Mucosa of stomach (tissue), 1 donor: ENCODE results near the gene KCTD17.

Source experiments
- H3K27me3 ChIP-seq: one replicate; pipeline ENCODE4 v1.7.0; 2013; ENCODE audit warnings: mild to moderate bottlenecking, low read length; ENCODE audit not compliant: control insufficient read depth, insufficient read depth
- H3K36me3 ChIP-seq: one replicate; pipeline ENCODE4 v1.7.0; 2013; ENCODE audit warnings: low read length; ENCODE audit not compliant: control insufficient read depth, insufficient read depth
- H3K4me1 ChIP-seq: one replicate; pipeline ENCODE4 v1.7.0; 2013; ENCODE audit warnings: mild to moderate bottlenecking, low read length; ENCODE audit not compliant: control insufficient read depth, insufficient read depth
- H3K4me3 ChIP-seq: one replicate; pipeline ENCODE4 v1.7.0; 2013; ENCODE audit warnings: low read length
- H3K9ac ChIP-seq: one replicate; pipeline ENCODE4 v1.7.0; 2013; ENCODE audit warnings: mild to moderate bottlenecking, low read length, moderate library complexity
- H3K9me3 ChIP-seq: one replicate; pipeline ENCODE4 v1.7.0; 2013; ENCODE audit warnings: mild to moderate bottlenecking, low read length, moderate library complexity; ENCODE audit not compliant: control insufficient read depth
- donor health status: Pancreatic carcinoma.

Gene KCTD17

DNA sequence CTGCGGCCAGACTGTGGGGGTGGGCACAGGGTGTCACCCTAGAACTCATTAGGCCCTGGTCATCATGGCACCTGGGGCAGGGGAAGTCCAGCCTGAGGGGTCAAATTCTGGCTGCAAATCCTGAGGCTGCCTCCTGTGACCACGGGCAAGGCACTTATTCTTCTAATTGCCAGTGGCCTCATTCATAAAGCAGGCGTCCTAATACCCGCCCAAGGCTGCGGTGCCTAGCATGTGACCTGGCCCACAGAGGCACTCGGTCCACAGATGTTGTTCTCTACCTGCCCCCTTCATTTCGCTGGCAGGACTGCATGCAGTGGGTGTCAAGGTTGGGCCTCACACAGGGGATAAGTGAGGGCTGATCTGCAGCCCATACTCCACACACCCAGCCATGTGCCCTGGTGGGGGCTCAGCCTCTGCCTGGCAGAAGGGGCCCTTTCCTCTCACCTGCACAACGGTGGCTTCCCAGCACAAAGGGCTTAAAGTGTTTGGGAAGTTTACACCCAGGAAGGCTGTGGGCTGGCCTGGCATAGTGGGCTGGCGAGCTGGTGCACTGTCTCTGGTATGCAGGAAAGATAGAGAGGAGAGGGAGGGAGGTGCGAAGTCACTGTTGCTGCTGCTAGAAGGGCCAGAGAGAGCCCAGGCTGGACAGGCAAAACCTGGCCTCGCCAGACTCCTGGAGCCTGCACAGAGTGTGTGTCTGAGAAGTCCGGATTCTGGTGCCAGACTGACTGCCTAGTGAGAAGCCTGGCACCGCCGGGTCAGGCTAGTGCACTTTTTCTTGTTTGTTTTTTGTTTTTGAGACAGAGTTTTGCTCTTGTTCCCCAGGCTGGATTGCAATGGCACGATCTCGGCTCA is 28.8 kb upstream of the KCTD17 start:
- Histone ChIP-seq H3K27me3 (no peaks in the 10 kb centered on the region), H3K36me3 (peaks cover 2% of the 10 kb centered on the region), H3K9me3 (no peaks in the 10 kb centered on the region), H3K9ac (peak overlapping the region; percentile 7), H3K4me1 (peaks cover 62% of the 10 kb centered on the region), H3K4me3 (peak overlapping the region; percentile 17)

DNA sequence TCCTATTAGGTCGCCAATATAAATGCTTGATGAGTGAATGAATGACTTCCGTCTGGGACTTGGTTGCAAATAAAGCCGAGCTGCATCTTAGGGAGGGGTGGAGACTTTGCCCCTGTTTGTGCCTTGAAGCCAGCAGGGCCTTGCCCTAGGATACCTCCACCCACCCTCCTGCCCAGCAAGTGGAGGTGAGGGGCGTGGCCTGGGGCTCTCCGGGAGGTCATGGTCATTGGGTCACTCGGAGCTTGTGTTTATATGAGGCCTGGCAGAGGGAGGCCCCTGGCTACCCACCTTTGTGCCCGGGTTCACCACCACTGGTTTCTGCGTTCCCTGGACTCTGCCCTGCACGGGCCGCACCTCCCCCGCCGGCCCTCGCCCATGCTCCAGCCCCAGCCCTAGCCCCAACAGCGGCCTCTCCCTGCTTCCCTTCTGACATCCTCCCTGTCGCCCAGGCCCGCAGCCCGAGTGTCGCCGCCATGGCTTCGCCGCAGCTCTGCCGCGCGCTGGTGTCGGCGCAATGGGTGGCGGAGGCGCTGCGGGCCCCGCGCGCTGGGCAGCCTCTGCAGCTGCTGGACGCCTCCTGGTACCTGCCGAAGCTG is 27.7 kb upstream of the KCTD17 start:
- H3K36me3 ChIP-seq: no peaks in the 10 kb centered on the region
- no peaks in the 10 kb centered on the region for H3K9me3 ChIP-seq
- peaks cover 51% of the 10 kb centered on the region for H3K4me1 ChIP-seq
- H3K4me3 ChIP-seq: no peak overlapping the region
- H3K9ac ChIP-seq: no peak overlapping the region
- no peaks in the 10 kb centered on the region for H3K27me3 ChIP-seq

DNA sequence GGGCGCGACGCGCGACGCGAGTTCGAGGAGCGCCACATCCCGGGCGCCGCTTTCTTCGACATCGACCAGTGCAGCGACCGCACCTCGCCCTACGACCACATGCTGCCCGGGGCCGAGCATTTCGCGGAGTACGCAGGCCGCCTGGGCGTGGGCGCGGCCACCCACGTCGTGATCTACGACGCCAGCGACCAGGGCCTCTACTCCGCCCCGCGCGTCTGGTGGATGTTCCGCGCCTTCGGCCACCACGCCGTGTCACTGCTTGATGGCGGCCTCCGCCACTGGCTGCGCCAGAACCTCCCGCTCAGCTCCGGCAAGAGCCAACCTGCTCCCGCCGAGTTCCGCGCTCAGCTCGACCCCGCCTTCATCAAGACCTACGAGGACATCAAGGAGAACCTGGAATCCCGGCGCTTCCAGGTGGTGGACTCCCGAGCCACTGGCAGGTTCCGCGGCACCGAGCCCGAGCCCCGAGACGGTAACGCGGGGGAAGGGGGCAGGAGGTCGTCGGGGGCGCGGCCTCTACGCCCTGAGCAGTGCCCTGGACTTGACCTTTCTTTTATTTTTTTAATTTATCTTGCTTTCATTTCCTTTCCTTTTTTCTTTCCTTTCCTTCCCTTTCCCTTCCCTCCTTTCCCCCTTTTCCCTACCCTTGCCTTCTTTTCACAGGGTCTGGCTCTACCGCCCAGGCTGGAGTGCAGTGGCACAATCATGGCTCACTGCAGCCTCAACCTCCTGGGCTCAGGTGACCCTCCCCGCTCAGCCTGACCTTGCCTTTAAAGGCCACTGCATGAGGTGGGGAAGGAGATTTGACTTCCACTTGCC is 27.0 kb upstream of the KCTD17 start:
- no peak overlapping the region for H3K4me3 ChIP-seq
- no peaks in the 10 kb centered on the region for H3K27me3 ChIP-seq
- H3K9me3 ChIP-seq: no peaks in the 10 kb centered on the region
- peak overlapping the region; percentile 23 for H3K9ac ChIP-seq
- no peaks in the 10 kb centered on the region for H3K36me3 ChIP-seq
- peaks cover 51% of the 10 kb centered on the region for H3K4me1 ChIP-seq

DNA sequence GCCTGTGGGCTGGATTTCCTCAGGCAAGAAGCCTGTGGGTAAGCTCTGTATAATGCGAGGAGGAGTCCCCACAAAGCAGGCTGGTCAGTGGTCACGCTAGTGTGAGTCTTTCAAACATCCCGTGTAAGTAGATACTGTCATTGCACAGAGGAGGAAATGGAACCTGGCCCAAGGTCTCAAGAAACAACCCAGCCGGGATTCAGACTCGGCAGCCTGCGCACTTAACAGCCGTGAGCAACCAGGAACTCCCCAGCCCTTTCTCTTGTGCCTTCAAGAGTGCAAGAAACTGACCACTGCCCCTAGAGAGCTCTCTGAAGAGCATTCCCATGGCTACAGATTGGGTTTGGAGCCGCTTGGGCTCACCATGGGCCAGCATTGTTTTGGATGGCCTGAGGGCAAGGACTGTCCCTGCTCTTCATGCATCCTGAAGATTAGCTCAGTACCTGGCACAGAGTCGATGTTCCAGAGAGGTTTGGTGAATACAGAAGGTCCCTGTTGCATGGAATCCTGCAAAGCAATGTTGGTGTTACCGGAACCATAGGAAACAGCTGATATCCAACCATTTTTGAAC is 26.0 kb upstream of the KCTD17 start:
- peaks cover 46% of the 10 kb centered on the region for H3K4me1 ChIP-seq
- no peaks in the 10 kb centered on the region for H3K27me3 ChIP-seq
- peaks cover 5% of the 10 kb centered on the region for H3K36me3 ChIP-seq
- H3K9ac ChIP-seq: no peak overlapping the region
- H3K9me3 ChIP-seq: no peaks in the 10 kb centered on the region
- H3K4me3 ChIP-seq: no peak overlapping the region

DNA sequence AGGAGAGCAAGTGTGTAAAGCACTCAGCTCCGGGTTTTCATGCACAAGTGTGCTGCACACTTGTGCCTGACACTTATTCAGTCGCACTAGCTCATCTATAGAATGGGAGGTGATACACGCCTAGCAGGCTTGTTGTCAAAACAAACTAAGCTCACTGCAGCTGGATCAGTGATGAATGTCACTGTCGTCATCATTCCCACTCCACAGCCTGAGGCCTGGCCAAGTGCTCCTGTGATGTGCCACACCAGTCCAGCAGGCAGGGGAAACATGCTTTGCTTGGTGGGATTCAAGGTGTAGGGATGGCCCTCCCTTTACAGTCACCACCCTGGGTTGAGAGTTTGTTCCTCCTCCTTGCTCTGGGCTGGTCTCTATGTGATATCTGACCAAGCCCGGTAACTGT is 25.2 kb upstream of the KCTD17 start:
- H3K27me3 ChIP-seq: no peaks in the 10 kb centered on the region
- no peaks in the 10 kb centered on the region for H3K9me3 ChIP-seq
- H3K4me1 ChIP-seq: peaks cover 45% of the 10 kb centered on the region
- peaks cover 6% of the 10 kb centered on the region for H3K36me3 ChIP-seq
- H3K9ac ChIP-seq: no peak overlapping the region
- H3K4me3 ChIP-seq: no peak overlapping the region

DNA sequence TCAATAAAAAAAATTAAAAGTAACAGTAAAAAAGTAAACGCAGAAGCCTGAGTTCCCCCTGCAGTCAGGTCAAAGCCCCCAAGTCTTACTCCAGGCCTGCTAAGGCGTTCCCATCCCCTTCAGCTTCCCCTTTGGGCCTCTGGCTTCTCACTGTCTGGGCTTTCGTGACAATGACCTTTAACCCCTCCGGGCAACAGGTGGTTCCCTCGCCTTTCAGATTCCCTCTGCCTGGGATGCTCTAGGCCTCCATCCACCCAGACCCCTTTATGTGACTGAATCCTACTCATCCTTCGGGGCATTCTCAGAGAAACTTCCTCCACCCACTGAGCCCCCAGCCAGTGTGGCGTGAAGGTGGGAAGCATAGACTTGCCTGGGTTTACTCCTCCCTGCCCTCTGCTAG is 24.0 kb upstream of the KCTD17 start:
- H3K9me3 ChIP-seq: no peaks in the 10 kb centered on the region
- H3K4me1 ChIP-seq: peaks cover 46% of the 10 kb centered on the region
- no peak overlapping the region for H3K4me3 ChIP-seq
- peak overlapping the region; percentile 9 for H3K9ac ChIP-seq
- H3K27me3 ChIP-seq: no peaks in the 10 kb centered on the region
- H3K36me3 ChIP-seq: peaks cover 6% of the 10 kb centered on the region

DNA sequence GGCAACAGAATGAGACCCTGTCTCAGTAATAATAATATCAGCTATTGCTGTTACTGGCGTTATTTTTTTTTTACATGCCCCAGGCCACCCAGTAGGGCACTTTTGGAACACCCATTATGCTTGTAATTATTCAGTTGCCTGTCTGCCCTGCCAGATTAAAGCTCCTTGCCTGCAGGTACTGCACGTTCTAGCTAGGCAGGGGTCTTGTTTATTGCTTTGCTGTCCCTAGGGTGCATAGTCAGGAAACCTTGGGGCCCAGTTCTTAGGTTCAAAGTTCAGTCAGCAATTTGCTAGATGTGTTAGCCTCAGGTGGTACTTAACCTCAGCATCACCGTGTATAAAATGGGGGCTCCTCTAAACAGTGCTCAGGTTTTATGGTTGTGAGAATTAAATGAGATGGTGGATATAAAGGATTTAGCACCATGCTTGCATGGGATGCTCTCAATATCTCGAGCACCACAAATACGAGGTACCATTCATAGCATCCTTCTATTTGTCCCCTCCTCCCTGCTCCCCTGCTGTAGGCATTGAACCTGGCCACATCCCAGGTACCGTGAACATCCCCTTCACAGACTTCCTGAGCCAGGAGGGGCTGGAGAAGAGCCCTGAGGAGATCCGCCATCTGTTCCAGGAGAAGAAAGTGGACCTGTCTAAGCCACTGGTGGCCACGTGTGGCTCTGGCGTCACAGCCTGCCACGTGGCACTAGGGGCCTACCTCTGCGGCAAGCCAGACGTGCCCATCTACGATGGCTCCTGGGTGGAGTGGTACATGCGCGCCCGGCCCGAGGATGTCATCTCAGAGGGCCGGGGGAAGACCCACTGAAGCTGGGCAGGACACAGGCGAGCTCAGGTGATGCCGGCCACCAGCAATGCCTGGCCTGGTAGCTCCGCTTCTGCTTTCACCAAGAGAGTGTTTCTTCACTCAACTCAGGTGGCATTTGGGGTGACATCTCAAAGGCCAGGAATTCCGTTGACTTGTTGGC is 22.6 kb upstream of the KCTD17 start:
- no peak overlapping the region for H3K4me3 ChIP-seq
- H3K4me1 ChIP-seq: peaks cover 46% of the 10 kb centered on the region
- no peak overlapping the region for H3K9ac ChIP-seq
- no peaks in the 10 kb centered on the region for H3K27me3 ChIP-seq
- H3K36me3 ChIP-seq: peaks cover 6% of the 10 kb centered on the region
- no peaks in the 10 kb centered on the region for H3K9me3 ChIP-seq

DNA sequence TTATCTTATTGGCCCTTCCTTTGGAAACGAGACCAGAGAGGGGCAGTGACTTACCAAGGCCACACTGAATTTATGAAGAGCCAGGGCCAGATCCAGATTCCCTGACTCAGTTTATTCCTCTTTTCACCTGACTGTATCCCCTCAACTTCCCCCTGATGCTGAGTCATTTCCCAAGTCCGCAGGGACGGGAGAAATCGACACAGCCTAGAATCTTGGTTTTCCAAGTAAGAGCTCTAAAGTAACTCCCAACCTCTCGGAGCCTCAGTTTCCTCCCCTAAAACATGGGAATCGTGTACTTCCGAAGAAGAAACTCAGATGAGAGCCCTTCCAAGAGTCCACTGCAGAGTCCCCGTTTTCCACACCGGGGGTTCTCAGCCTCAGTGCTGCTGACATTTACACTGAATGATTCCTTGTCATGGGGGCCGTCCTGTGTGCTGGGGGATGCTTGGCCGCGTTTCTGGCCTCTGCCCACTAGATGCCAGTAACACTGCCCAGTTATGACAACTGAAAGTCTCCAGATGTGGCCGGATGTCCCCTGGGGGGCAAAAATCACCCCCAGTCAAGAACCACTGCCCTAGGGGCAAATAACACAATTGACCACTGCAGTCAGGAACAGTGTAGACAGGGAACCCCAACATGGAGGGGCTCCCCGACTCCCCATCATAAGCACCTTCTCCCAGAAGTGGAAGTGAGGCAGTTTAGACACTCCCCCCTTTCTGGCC is 20.8 kb upstream of the KCTD17 start:
- H3K36me3 ChIP-seq: peaks cover 6% of the 10 kb centered on the region
- H3K27me3 ChIP-seq: no peaks in the 10 kb centered on the region
- H3K4me3 ChIP-seq: no peak overlapping the region
- peak overlapping the region; percentile 35 for H3K9ac ChIP-seq
- H3K9me3 ChIP-seq: no peaks in the 10 kb centered on the region
- H3K4me1 ChIP-seq: peaks cover 46% of the 10 kb centered on the region

DNA sequence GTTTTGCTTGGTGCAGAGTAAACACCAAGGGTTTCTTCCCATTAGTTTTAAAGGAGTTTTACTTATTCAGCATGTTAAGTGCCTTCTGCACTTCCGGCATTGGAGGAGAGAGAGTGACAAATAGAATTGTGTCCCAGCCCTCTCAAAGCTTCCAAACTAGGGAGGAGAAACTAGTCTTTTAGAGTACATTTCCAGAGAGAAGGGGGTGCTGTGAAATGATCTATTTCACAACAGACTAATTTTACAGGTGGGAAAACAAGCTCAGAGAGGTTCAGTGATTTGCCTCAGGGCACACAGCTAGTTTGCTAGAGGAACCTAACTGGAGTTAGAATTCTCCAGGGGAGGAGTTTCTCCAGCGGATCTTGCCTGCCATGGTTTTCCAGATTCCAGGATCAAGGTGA is 19.4 kb upstream of the KCTD17 start:
- Histone ChIP-seq H3K4me3 (no peak overlapping the region), H3K4me1 (peaks cover 49% of the 10 kb centered on the region), H3K9ac (peak overlapping the region; percentile 36)

DNA sequence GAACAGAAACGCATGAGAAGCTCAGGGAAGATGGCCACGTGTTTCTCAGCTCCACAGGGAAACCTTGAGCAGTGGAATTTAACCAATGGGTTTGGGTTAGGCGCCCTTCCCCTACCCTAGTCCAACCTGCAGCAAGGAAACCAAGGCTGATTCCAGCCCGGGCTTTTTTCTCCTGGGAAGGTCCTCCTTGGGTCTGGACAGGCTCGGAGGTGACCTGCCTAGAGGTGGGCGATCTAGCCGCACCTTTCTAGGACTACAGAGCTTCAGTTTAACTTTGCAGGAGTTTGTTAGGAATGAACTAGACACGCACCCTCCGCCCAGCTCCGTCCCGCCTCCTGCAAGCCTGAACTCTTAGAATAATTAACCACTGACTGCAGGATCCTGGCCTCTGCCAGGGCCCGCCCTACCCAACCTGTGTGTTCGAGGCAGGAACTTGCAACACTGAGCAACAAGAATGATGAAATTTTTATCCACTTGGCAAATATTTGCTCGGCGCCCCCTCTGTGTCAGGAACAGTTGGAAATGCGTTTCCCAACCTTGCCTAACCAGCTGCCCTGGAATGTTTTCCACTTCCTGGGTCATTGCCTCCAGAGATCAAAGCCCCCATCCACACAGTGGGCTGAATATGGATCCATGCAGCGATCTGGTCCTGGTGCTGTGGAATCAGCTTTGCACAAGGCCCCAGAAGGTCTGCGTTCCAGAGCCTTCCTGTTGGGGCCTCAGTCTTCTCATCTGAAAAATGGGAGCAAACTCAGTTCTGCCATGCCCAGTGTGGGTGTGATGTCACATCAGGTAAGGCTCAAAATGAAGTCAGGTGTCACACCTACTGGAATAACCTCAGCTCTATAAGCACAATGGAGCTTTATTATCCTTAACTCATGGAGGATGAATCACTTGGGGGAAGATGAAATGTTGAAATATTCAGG is 18.7 kb upstream of the KCTD17 start:
- Histone ChIP-seq H3K4me1 (peaks cover 49% of the 10 kb centered on the region), H3K4me3 (no peak overlapping the region), H3K9me3 (no peaks in the 10 kb centered on the region), H3K9ac (peak overlapping the region; percentile 37), H3K36me3 (peaks cover 6% of the 10 kb centered on the region), H3K27me3 (peaks cover 2% of the 10 kb centered on the region)

More for the DNA sequence above, 19.4 kb upstream of the KCTD17 start:
- no peaks in the 10 kb centered on the region for H3K27me3 ChIP-seq
- peaks cover 6% of the 10 kb centered on the region for H3K36me3 ChIP-seq
- H3K9me3 ChIP-seq: no peaks in the 10 kb centered on the region
